SK-N-SH treated with all-trans-retinoic acid at 6 μM for 48 hours (cell line): ENCODE results near the gene RIMOC1.

ENCODE experiments used
- ATAC-seq: fragments of 200-7000 bp; cut with Tn5 transposase; 3 replicates; pipeline ENCODE4 v1.9.1; 2020; ENCODE audit warnings: mild to moderate bottlenecking, moderate library complexity
- ARNTL ChIP-seq: fragments of 450-650 bp; formaldehyde crosslinking; IDR thresholded peaks from 2 replicates; pipeline ENCODE4 v1.5.0; 2020; ENCODE audit warnings: low read depth, mild to moderate bottlenecking, moderate library complexity, borderline replicate concordance
- BACH2 ChIP-seq: fragments of 250-450 bp; sonication (Bioruptor Pico); IDR thresholded peaks from 2 replicates; pipeline ENCODE4 v1.9.0; 2021; ENCODE audit warnings: mild to moderate bottlenecking, borderline replicate concordance
- CREB5 ChIP-seq: fragments of 250-450 bp; sonication (Bioruptor Pico); IDR thresholded peaks from 2 replicates; pipeline ENCODE4 v1.5.1; 2020; ENCODE audit warnings: low read depth, mild to moderate bottlenecking, moderate library complexity
- CSDC2 ChIP-seq: fragments of 250-450 bp; sonication (Bioruptor Pico); IDR thresholded peaks from 2 replicates; pipeline ENCODE4 v1.5.0; 2020; ENCODE audit warnings: mild to moderate bottlenecking, moderate library complexity
- ESRRG ChIP-seq: fragments of 250-450 bp; sonication (Bioruptor Pico); IDR thresholded peaks from 2 replicates; pipeline ENCODE4 v1.6.1; 2021; ENCODE audit warnings: mild to moderate bottlenecking
- GLIS3 ChIP-seq: fragments of 250-450 bp; sonication (Bioruptor Pico); IDR thresholded peaks from 2 replicates; pipeline ENCODE4 v1.5.0; 2020; ENCODE audit warnings: mild to moderate bottlenecking, moderate library complexity
- ISL1 ChIP-seq: fragments of 250-450 bp; sonication (Bioruptor Pico); IDR thresholded peaks from 2 replicates; pipeline ENCODE4 v2.1.2; 2022; ENCODE audit warnings: mild to moderate bottlenecking, moderate library complexity
- OSR1 ChIP-seq: fragments of 250-450 bp; sonication (Bioruptor Pico); IDR thresholded peaks from 2 replicates; pipeline ENCODE4 v1.8.0; 2022; ENCODE audit warnings: moderate library complexity, mild to moderate bottlenecking, inconsistent platforms
- PATZ1 ChIP-seq: fragments of 250-450 bp; sonication (Bioruptor Pico); IDR thresholded peaks from 2 replicates; pipeline ENCODE4 v1.8.0; 2020; ENCODE audit warnings: mild to moderate bottlenecking, moderate library complexity, borderline replicate concordance
- POU6F1 ChIP-seq: fragments of 250-450 bp; sonication (Bioruptor Pico); IDR thresholded peaks from 2 replicates; pipeline ENCODE4 v1.8.0; 2021; ENCODE audit warnings: low read depth, mild to moderate bottlenecking, moderate library complexity, borderline replicate concordance
- PPARA ChIP-seq: fragments of 250-450 bp; sonication (Bioruptor Pico); IDR thresholded peaks from 2 replicates; pipeline ENCODE4 v1.5.0; 2020; ENCODE audit warnings: mild to moderate bottlenecking, borderline replicate concordance
- RARB ChIP-seq: fragments of 250-450 bp; sonication (Bioruptor Pico); IDR thresholded peaks from 2 replicates; pipeline ENCODE4 v1.8.0; 2021; ENCODE audit warnings: mild to moderate bottlenecking, moderate library complexity
- SNAI2 ChIP-seq: fragments of 250-450 bp; sonication (Bioruptor Pico); IDR thresholded peaks from 2 replicates; pipeline ENCODE4 v1.5.0; 2020; ENCODE audit warnings: mild to moderate bottlenecking, moderate library complexity
- TCF4 ChIP-seq: fragments of 250-450 bp; sonication (Bioruptor Pico); IDR thresholded peaks from 2 replicates; pipeline ENCODE4 v1.8.0; 2021; ENCODE audit warnings: mild to moderate bottlenecking, moderate library complexity, borderline replicate concordance
- ZC3H10 ChIP-seq: fragments of 250-450 bp; sonication (Bioruptor Pico); IDR thresholded peaks from 2 replicates; pipeline ENCODE4 v1.5.1; 2021; ENCODE audit warnings: mild to moderate bottlenecking, moderate library complexity
- ZFP3 ChIP-seq: fragments of 250-450 bp; sonication (Bioruptor Pico); IDR thresholded peaks from 2 replicates; pipeline ENCODE4 v1.5.0; 2020; ENCODE audit warnings: mild to moderate bottlenecking, moderate library complexity
- ZFP30 ChIP-seq: fragments of 450-650 bp; formaldehyde crosslinking; IDR thresholded peaks from 2 replicates; pipeline ENCODE4 v1.5.0; 2022; ENCODE audit warnings: mild to moderate bottlenecking, moderate library complexity
- ZNF565 ChIP-seq: fragments of 450-650 bp; formaldehyde crosslinking; conservative IDR thresholded peaks from 2 replicates; pipeline ENCODE4 v1.5.0; 2020; ENCODE audit warnings: low read depth, mild to moderate bottlenecking, moderate library complexity
- ZNF70 ChIP-seq: fragments of 450-650 bp; formaldehyde crosslinking; IDR thresholded peaks from 2 replicates; pipeline ENCODE4 v1.5.0; 2020; ENCODE audit warnings: mild to moderate bottlenecking, moderate library complexity
- TF ChIP-seq, protein P1 (sequence below): fragments of 250-450 bp; sonication (Bioruptor Pico); IDR thresholded peaks from 2 replicates; pipeline ENCODE4 v1.5.0; 2020; ENCODE audit warnings: mild to moderate bottlenecking, moderate library complexity
- TF ChIP-seq, protein P2 (sequence below): fragments of 250-450 bp; sonication (Bioruptor Pico); IDR thresholded peaks from 2 replicates; pipeline ENCODE4 v1.5.1; 2021; ENCODE audit warnings: mild to moderate bottlenecking, moderate library complexity

The RIMOC1 gene

GRCh38 chr5:41863871-41864486 lies 40.2 kb upstream of the RIMOC1 start:
- no peak for TF ChIP-seq ZNF565 (CRISPR knock-in tag)
- TF ChIP-seq PPARA: no peak
- TF ChIP-seq ZC3H10 (CRISPR knock-in tag): no peak
- no peak; the same call in 2 of the 3 replicates for ATAC-seq

DNA sequence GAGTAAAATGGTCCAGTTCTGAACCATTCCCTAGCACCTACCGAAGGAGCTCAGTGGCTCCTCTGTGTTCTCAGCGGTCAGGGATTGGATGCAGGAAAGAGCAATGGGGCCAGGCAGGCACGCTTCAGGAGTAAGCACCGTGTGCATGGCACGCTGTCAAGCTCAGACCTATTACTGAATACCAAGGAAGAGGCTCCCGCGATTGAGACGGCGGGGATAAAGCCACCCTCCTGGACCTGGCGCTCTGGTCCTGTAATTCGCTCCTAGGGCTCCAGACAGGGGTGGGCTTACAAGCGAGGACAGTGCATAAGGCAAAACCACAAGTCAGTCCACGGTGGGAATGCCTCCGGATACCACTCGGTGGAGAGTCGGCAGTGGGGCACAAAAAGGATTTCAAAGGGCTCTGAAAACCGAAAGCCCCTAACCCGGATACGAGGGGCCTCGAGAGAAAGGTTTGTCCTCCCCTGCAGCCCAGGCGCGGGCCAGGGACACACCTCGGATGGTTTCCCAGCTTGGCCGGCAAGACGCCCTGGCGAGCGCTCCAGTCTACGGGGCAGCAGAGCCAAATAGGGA lies 34.9 kb upstream of the RIMOC1 start:
- TF ChIP-seq CREB5 (CRISPR knock-in tag) (no peak), ISL1 (CRISPR knock-in tag) (no peak), RARB (CRISPR knock-in tag) (no peak), POU6F1 (CRISPR knock-in tag) (no peak), TCF4 (no peak), ZNF70 (CRISPR knock-in tag) (no peak), CSDC2 (no peak), ZFP3 (CRISPR knock-in tag) (no peak), PATZ1 (CRISPR knock-in tag) (no peak), ZFP30 (no peak), ARNTL (CRISPR knock-in tag) (no peak), BACH2 (CRISPR knock-in tag) (no peak), OSR1 (no peak), SNAI2 (no peak), ZNF565 (CRISPR knock-in tag) (no peak), GLIS3 (no peak), PPARA (no peak), ESRRG (CRISPR knock-in tag) (no peak)
- TF ChIP-seq, protein P1, sequence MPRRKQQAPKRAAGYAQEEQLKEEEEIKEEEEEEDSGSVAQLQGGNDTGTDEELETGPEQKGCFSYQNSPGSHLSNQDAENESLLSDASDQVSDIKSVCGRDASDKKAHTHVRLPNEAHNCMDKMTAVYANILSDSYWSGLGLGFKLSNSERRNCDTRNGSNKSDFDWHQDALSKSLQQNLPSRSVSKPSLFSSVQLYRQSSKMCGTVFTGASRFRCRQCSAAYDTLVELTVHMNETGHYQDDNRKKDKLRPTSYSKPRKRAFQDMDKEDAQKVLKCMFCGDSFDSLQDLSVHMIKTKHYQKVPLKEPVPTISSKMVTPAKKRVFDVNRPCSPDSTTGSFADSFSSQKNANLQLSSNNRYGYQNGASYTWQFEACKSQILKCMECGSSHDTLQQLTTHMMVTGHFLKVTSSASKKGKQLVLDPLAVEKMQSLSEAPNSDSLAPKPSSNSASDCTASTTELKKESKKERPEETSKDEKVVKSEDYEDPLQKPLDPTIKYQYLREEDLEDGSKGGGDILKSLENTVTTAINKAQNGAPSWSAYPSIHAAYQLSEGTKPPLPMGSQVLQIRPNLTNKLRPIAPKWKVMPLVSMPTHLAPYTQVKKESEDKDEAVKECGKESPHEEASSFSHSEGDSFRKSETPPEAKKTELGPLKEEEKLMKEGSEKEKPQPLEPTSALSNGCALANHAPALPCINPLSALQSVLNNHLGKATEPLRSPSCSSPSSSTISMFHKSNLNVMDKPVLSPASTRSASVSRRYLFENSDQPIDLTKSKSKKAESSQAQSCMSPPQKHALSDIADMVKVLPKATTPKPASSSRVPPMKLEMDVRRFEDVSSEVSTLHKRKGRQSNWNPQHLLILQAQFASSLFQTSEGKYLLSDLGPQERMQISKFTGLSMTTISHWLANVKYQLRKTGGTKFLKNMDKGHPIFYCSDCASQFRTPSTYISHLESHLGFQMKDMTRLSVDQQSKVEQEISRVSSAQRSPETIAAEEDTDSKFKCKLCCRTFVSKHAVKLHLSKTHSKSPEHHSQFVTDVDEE (CRISPR knock-in tag): no peak
- TF ChIP-seq, protein P2, sequence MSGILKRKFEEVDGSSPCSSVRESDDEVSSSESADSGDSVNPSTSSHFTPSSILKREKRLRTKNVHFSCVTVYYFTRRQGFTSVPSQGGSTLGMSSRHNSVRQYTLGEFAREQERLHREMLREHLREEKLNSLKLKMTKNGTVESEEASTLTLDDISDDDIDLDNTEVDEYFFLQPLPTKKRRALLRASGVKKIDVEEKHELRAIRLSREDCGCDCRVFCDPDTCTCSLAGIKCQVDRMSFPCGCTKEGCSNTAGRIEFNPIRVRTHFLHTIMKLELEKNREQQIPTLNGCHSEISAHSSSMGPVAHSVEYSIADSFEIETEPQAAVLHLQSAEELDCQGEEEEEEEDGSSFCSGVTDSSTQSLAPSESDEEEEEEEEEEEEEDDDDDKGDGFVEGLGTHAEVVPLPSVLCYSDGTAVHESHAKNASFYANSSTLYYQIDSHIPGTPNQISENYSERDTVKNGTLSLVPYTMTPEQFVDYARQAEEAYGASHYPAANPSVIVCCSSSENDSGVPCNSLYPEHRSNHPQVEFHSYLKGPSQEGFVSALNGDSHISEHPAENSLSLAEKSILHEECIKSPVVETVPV (CRISPR knock-in tag): no peak
- TF ChIP-seq, all 23 proteins: peak for 0
- ATAC-seq: peak; percentile 59
